H1 (cell line): Measurements from ENCODE around the gene CDC42BPB. TPM values are rescaled to one million over a fixed set of nuclear protein-coding genes. Genes with fewer than 3 reads are reported as not detected.

ENCODE experiments used
- CTCF ChIA-PET: fragments of 300-600 bp; sonication (Branson Sonifier 250); formaldehyde crosslinking; loops from one replicate; lab custom pipeline; 2021; ENCODE audit not compliant: partially characterized antibody; lab: Charles Lee
- POLR2A ChIA-PET: fragments of 300-600 bp; sonication (Branson Sonifier 250); formaldehyde crosslinking; loops from one replicate; lab custom pipeline; 2021; ENCODE audit warnings: inconsistent platforms; ENCODE audit not compliant: partially characterized antibody; lab: Charles Lee
- DNase-seq, 2 experiments: peaks; one replicate each; pipeline versions ENCODE4 v3.0.0 to v3.0.0-alpha.2; 2010 to 2022; ENCODE audit warnings: low spot score in 2 of 2, low read depth in 1 of 2, mixed read lengths in 1 of 2
- FAIRE-seq: peaks from 2 replicates; lab custom pipeline; 2011; peaks lifted over from hg19 to GRCh38; lab: Jason Lieb, UNC
- H2AFZ ChIP-seq: 2 replicates; pipeline ENCODE4 v1.8.1; 2012; ENCODE audit warnings: low read length, inconsistent platforms
- H2AK5ac ChIP-seq: 2 replicates; pipeline ENCODE4 v1.6.1; 2013; ENCODE audit warnings: low read depth, low read length
- H2BK120ac ChIP-seq: replicated peaks from 2 replicates; pipeline ENCODE3; 2013; ENCODE audit warnings: low read depth, low read length, inconsistent platforms
- H2BK12ac ChIP-seq: 2 replicates; pipeline ENCODE4 v1.6.1; 2013; ENCODE audit warnings: low read depth, low read length
- H2BK15ac ChIP-seq: 2 replicates; pipeline ENCODE4 v1.6.1; 2013; ENCODE audit warnings: low read length
- H2BK20ac ChIP-seq: 2 replicates; pipeline ENCODE4 v1.6.1; 2013; ENCODE audit warnings: low read length
- H2BK5ac ChIP-seq: 2 replicates; pipeline ENCODE4 v1.6.1; 2013; ENCODE audit warnings: low read depth, low read length
- H3K14ac ChIP-seq: 2 replicates; pipeline ENCODE4 v1.6.1; 2013; ENCODE audit warnings: inconsistent platforms; ENCODE audit not compliant: insufficient read length
- H3K18ac ChIP-seq: 2 replicates; pipeline ENCODE4 v1.6.1; 2013; ENCODE audit warnings: low read length; ENCODE audit errors: extremely low read depth
- H3K23ac ChIP-seq: 2 replicates; pipeline ENCODE4 v1.6.1; 2013; ENCODE audit warnings: inconsistent platforms; ENCODE audit not compliant: insufficient read length
- H3K23me2 ChIP-seq: 2 replicates; pipeline ENCODE4 v1.6.1; 2013; ENCODE audit warnings: low read depth, low read length
- H3K27ac ChIP-seq: 2 replicates; pipeline ENCODE4 v1.6.1; 2011; ENCODE audit warnings: low read depth, low read length, inconsistent platforms
- H3K27me3 ChIP-seq, 4 experiments: replicated peaks in 1 of 4; 1 replicate in 1 of 4; 2 replicates in 3 of 4; pipeline versions ENCODE4 v1.6.1 to v1.8.1; 2011 to 2013; ENCODE audit warnings: low read length in 3 of 4, mild to moderate bottlenecking in 3 of 4, inconsistent platforms in 2 of 4, mixed read lengths in 2 of 4, moderate library complexity in 1 of 4; ENCODE audit not compliant: control insufficient read depth in 3 of 4, insufficient read depth in 3 of 4; ENCODE audit errors: extremely low read depth in 1 of 4
- H3K36me3 ChIP-seq, 4 experiments: 2 replicates each; pipeline versions ENCODE4 v1.6.1 to v1.8.1; 2011 to 2013; ENCODE audit warnings: mild to moderate bottlenecking in 4 of 4, low read length in 3 of 4, moderate library complexity in 2 of 4, control low read depth in 1 of 4, inconsistent platforms in 1 of 4; ENCODE audit not compliant: insufficient read depth in 4 of 4, control insufficient read depth in 2 of 4
- H3K4ac ChIP-seq: replicated peaks from 2 replicates; pipeline ENCODE3; 2013; ENCODE audit warnings: low read length, low read depth, mixed read lengths, inconsistent platforms; ENCODE audit not compliant: insufficient read length
- H3K4me1 ChIP-seq, 4 experiments: replicated peaks in 1 of 4; 1 replicate in 1 of 4; 2 replicates in 3 of 4; pipeline versions ENCODE4 v1.6.1 to v1.8.1; 2011 to 2013; ENCODE audit warnings: low read length in 3 of 4, inconsistent platforms in 2 of 4, mixed read lengths in 1 of 4; ENCODE audit not compliant: insufficient read depth in 4 of 4, control insufficient read depth in 3 of 4
- H3K4me2 ChIP-seq, 2 experiments: 2 replicates each; pipeline versions ENCODE4 v1.6.1 to v1.8.1; 2011 to 2013; ENCODE audit warnings: low read depth in 2 of 2, low read length in 2 of 2, control low read depth in 1 of 2, inconsistent platforms in 1 of 2, mild to moderate bottlenecking in 1 of 2; ENCODE audit not compliant: insufficient read depth in 1 of 2
- H3K4me3 ChIP-seq, 4 experiments: fragments of 200-600, 300-600 bp in 1 of 4; sonication (generic), shearing (Covaris generic), sonication (Bioruptor Twin) in 1 of 4; 2 replicates each; pipeline versions ENCODE4 v1.5.1 to v1.8.1; 2011 to 2016; ENCODE audit warnings: low read length in 4 of 4, low read depth in 3 of 4, control low read depth in 2 of 4, inconsistent platforms in 2 of 4, mild to moderate bottlenecking in 2 of 4, mixed read lengths in 1 of 4, moderate library complexity in 1 of 4; ENCODE audit not compliant: insufficient read depth in 2 of 4; ENCODE audit errors: extremely low read depth in 1 of 4
- H3K56ac ChIP-seq: replicated peaks from 2 replicates; pipeline ENCODE3; 2013; ENCODE audit warnings: low read depth, mild to moderate bottlenecking, mixed read lengths, low read length, inconsistent platforms; ENCODE audit not compliant: insufficient read length
- H3K79me1 ChIP-seq: 2 replicates; pipeline ENCODE4 v1.6.1; 2013; ENCODE audit warnings: low read depth, low read length, control low read depth
- H3K79me2 ChIP-seq, 2 experiments: 2 replicates each; pipeline versions ENCODE4 v1.6.1 to v1.8.1; 2012 to 2013; ENCODE audit warnings: low read length in 2 of 2, mild to moderate bottlenecking in 2 of 2, inconsistent platforms in 1 of 2; ENCODE audit not compliant: insufficient read depth in 2 of 2, control insufficient read depth in 1 of 2
- H3K9ac ChIP-seq, 4 experiments: replicated peaks in 1 of 4; 1 replicate in 1 of 4; 2 replicates in 3 of 4; pipeline versions ENCODE4 v1.6.1 to v1.8.1; 2011 to 2013; ENCODE audit warnings: low read depth in 3 of 4, low read length in 3 of 4, control low read depth in 2 of 4, mild to moderate bottlenecking in 2 of 4, moderate library complexity in 2 of 4, inconsistent platforms in 1 of 4; ENCODE audit errors: extremely low read depth in 1 of 4
- H3K9me3 ChIP-seq, 2 experiments: 2 replicates each; pipeline versions ENCODE4 v1.6.1 to v1.8.1; 2012 to 2013; ENCODE audit warnings: mild to moderate bottlenecking in 2 of 2, moderate library complexity in 2 of 2, control low read depth in 1 of 2, inconsistent platforms in 1 of 2, low read depth in 1 of 2, low read length in 1 of 2, mixed read lengths in 1 of 2; ENCODE audit not compliant: insufficient read depth in 2 of 2
- H4K20me1 ChIP-seq, 2 experiments: replicated peaks in 1 of 2; 2 replicates each; pipeline versions ENCODE3 to v1.8.1; 2011 to 2013; ENCODE audit warnings: inconsistent platforms in 2 of 2, low read length in 2 of 2, mild to moderate bottlenecking in 1 of 2; ENCODE audit not compliant: insufficient read depth in 2 of 2, control insufficient read depth in 1 of 2
- H4K5ac ChIP-seq: 2 replicates; pipeline ENCODE4 v1.6.1; 2013; ENCODE audit warnings: low read length, low read depth, mixed read lengths, inconsistent platforms; ENCODE audit not compliant: insufficient read length
- H4K8ac ChIP-seq: 2 replicates; pipeline ENCODE4 v1.8.0; 2013; ENCODE audit warnings: mild to moderate bottlenecking, moderate library complexity, low read length, inconsistent platforms; ENCODE audit not compliant: insufficient read depth; ENCODE audit errors: extremely low read depth
- H4K91ac ChIP-seq: replicated peaks from 2 replicates; pipeline ENCODE3; 2013; ENCODE audit warnings: low read length, mixed read lengths, inconsistent platforms; ENCODE audit not compliant: insufficient read length
- BACH1 ChIP-seq: IDR thresholded peaks from 2 replicates; pipeline ENCODE4 v1.6.1; 2012; ENCODE audit warnings: low read length, improper control_type of control experiment
- CEBPB ChIP-seq: IDR thresholded peaks from 2 replicates; pipeline ENCODE4 v1.6.1; 2012; ENCODE audit warnings: low read depth, low read length
- EGR1 ChIP-seq: IDR thresholded peaks from 2 replicates; pipeline ENCODE4 v1.6.1; 2011; ENCODE audit warnings: low read depth, low read length, borderline replicate concordance
- EP300 ChIP-seq, 2 experiments: IDR thresholded peaks; 1 replicate in 1 of 2; 2 replicates in 1 of 2; pipeline ENCODE4 v1.6.1; 2011 to 2012; ENCODE audit warnings: low read depth in 2 of 2, low read length in 2 of 2, mild to moderate bottlenecking in 2 of 2, borderline replicate concordance in 1 of 2, inconsistent platforms in 1 of 2, moderate library complexity in 1 of 2
- KDM5A ChIP-seq: fragments of 200-600 bp; IDR thresholded peaks from 2 replicates; pipeline ENCODE4 v1.7.1; 2012; ENCODE audit warnings: mild to moderate bottlenecking, low read length, inconsistent platforms, mixed read lengths
- MAFK ChIP-seq: IDR thresholded peaks from 2 replicates; pipeline ENCODE4 v1.6.1; 2012; ENCODE audit warnings: low read depth, mild to moderate bottlenecking, improper control_type of control experiment, low read length
- POLR2AphosphoS5 ChIP-seq: IDR thresholded peaks from 2 replicates; pipeline ENCODE4 v1.6.1; 2011; ENCODE audit warnings: low read depth, low read length
- RFX5 ChIP-seq: IDR thresholded peaks from 2 replicates; pipeline ENCODE4 v1.6.1; 2011; ENCODE audit warnings: low read depth, low read length, improper control_type of control experiment, borderline replicate concordance
- SAP30 ChIP-seq: fragments of 300-600 bp; sonication (generic); IDR thresholded peaks from 2 replicates; pipeline ENCODE4 v1.7.1; 2012; ENCODE audit warnings: low read length, moderate library complexity, mild to moderate bottlenecking, inconsistent platforms; ENCODE audit not compliant: insufficient read depth, insufficient replicate concordance
- SP4 ChIP-seq: IDR thresholded peaks from 2 replicates; pipeline ENCODE4 v1.6.1; 2012; ENCODE audit warnings: low read length, inconsistent platforms
- TBP ChIP-seq: IDR thresholded peaks from 2 replicates; pipeline ENCODE4 v1.6.1; 2011; ENCODE audit warnings: low read depth, low read length, improper control_type of control experiment
- TCF12 ChIP-seq: IDR thresholded peaks from 2 replicates; pipeline ENCODE4 v1.6.1; 2011; ENCODE audit warnings: low read depth, mild to moderate bottlenecking, low read length
- WGBS, 2 experiments: shearing (Covaris generic) in 1 of 2; methylation state at CpG; one replicate each; pipeline versions ENCODE4 v1.1.6 to v1.1.7; 2013 to 2015; ENCODE audit warnings: low lambda C conversion rate in 2 of 2, mixed read lengths in 2 of 2, inconsistent platforms in 1 of 2, low coverage in 1 of 2, missing lambda C conversion rate in 1 of 2; ENCODE audit not compliant: insufficient replicate concordance in 2 of 2, insufficient coverage in 1 of 2, insufficient read length in 1 of 2; ENCODE audit errors: extremely low coverage in 1 of 2, missing lambda C conversion rate in 1 of 2; 5-methylcytosine and 5-hydroxymethylcytosine counted together
- polyA plus RNA-seq, 7 experiments: library from polyadenylated mRNA; depleted of rRNA in 3 of 7; stranded (reverse) in 5 of 7; unstranded in 2 of 7; fragments of >200 nt in 5 of 7; fragments of 200-250 nt in 2 of 7; gene quantifications; 1 replicate in 5 of 7; 2 replicates in 1 of 7; 4 replicates in 1 of 7; pipeline versions ENCODE4 v1.2.1 to v1.2.3, GENCODE V29; 2011 to 2013; ENCODE audit warnings: missing spikeins in 2 of 7, mixed read lengths in 2 of 7
- total RNA-seq: library from RNA; stranded (reverse); fragmentation: NEBNext Ultra II Directional; extraction: Animal tissue kit (Norgen Biotek cat#: 25700); gene quantifications from 2 replicates; pipeline ENCODE4 v1.2.1, GENCODE V29; 2021

The CDC42BPB gene
- total and polyA plus RNA-seq, 2 of the 8 experiments (the other 6 are each of a cell fraction or from before 2014, with no cell fraction given): 51.2 to 88.2 TPM

GRCh38 chr14:103097244-103097993 is 40.1 kb upstream of the CDC42BPB start:
- H3K56ac ChIP-seq: no peak overlapping the region
- WGBS, 2 experiments: 92% methylated on average over 26 of the region's 26 CpGs; no CpG with 5 or more reads in 1 of the 2 experiments
- no peaks in the 10 kb centered on the region for H3K36me3 ChIP-seq
- no peak overlapping the region for H3K14ac ChIP-seq
- H3K79me2 ChIP-seq: no peaks in the 10 kb centered on the region
- no peak overlapping the region for H3K4ac ChIP-seq
- ChIA-PET CTCF (interaction anchor here (0.9 to 10.4 kb wide), 12 partner anchors 8 to 196 kb away, joined by 3 to 276 read pairs (median 7); partner anchors contain the start of genes LBHD2 and TNFAIP2), POLR2A (no interaction called here)
- peak overlapping the region; percentile 85 for H4K91ac ChIP-seq
- no peak overlapping the region for H3K4me3 ChIP-seq
- H2AFZ ChIP-seq: no peak overlapping the region
- H4K20me1 ChIP-seq: no peaks in the 10 kb centered on the region
- peak overlapping the region; percentile 71; the same call in 1 of the 2 replicates for H3K18ac ChIP-seq
- H3K23me2 ChIP-seq: no peaks in the 10 kb centered on the region
- no peaks in the 10 kb centered on the region for H3K9me3 ChIP-seq
- peaks cover 0 to 23% (median 13%) of the 10 kb centered on the region in 4 experiments; a peak in 6 of 7 replicates for H3K4me1 ChIP-seq
- no peaks in the 10 kb centered on the region for H3K79me1 ChIP-seq
- no peak overlapping the region for H2BK15ac ChIP-seq
- no peak overlapping the region for H3K9ac ChIP-seq
- no peak overlapping the region for H2BK120ac ChIP-seq
- no peak overlapping the region for H3K27ac ChIP-seq
- H3K27me3 ChIP-seq: peaks cover 0 to 12% (median 10%) of the 10 kb centered on the region in 4 experiments; a peak in 5 of 7 replicates
- H3K23ac ChIP-seq: no peak overlapping the region
- peak overlapping the region; percentile 66; the same call in 1 of the 2 replicates for H2BK5ac ChIP-seq
- no peak overlapping the region for H2BK20ac ChIP-seq
- no peak overlapping the region for H4K8ac ChIP-seq
- 0 out of 2 replicates have a peak overlapping the region, but pooled peaks have one; percentile 68 for H2BK12ac ChIP-seq
- no peak overlapping the region for H3K4me2 ChIP-seq
- H2AK5ac ChIP-seq: 0 out of 2 replicates have a peak overlapping the region, but pooled peaks have one; percentile 13
- no peak overlapping the region for H4K5ac ChIP-seq
- no peak for DNase-seq
- no peak for FAIRE-seq
- TF ChIP-seq EP300 (IDR thresholded peaks at IDR 0.05; ENCODE audit: borderline replicate concordance in 1 of 2, low read depth in 2 of 2, low read length in 2 of 2) (no peak), CEBPB (no peak), TCF12 (no peak), SP4 (no peak), KDM5A (no peak), POLR2AphosphoS5 (no peak), RFX5 (no peak), EGR1 (no peak), TBP (no peak), MAFK (no peak), BACH1 (no peak), SAP30 (no peak)
